VCaP (cell line): Measurements from ENCODE around the gene IGSF9B.

ENCODE experiments used
- H3K27ac ChIP-seq: fragments of 450-650 bp; 2 replicates; pipeline ENCODE4 v1.5.1; 2017
- CTCF ChIP-seq: fragments of 450-650 bp; conservative IDR thresholded peaks from 2 replicates; pipeline ENCODE4 v1.5.1; 2017; ENCODE audit warnings: mild to moderate bottlenecking, moderate library complexity

The IGSF9B gene

DNA sequence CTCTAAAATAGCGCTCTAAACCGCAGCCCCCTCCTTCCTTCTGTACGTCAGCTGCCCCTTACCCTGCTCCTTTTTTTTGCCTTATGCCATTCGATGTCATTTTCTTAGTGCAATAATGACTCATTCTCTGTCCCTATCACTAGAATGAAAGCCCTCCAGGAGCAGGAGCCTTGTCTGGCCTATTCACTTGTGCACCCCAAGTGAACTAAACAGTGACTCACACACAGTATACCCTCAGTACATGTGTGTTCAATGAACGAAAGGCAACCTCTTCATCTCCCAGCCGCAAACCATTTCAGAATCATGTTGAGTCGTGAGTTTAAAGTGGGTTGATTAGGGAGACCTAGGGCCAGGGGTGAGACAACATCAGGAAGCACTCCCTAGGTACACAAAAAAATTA, 60.7 kb downstream of the IGSF9B start:
- no peak overlapping the region for H3K27ac ChIP-seq
- TF ChIP-seq CTCF: no peak

- no peak overlapping the region for H3K27ac ChIP-seq
- TF ChIP-seq CTCF: no peak
These were observed 61.2 kb downstream of the IGSF9B start for GRCh38 chr11:133895551-133895950.

GRCh38 chr11:133895061-133895479, 61.7 kb downstream of the IGSF9B start:
- TF ChIP-seq CTCF: no peak
- H3K27ac ChIP-seq: no peak overlapping the region

DNA sequence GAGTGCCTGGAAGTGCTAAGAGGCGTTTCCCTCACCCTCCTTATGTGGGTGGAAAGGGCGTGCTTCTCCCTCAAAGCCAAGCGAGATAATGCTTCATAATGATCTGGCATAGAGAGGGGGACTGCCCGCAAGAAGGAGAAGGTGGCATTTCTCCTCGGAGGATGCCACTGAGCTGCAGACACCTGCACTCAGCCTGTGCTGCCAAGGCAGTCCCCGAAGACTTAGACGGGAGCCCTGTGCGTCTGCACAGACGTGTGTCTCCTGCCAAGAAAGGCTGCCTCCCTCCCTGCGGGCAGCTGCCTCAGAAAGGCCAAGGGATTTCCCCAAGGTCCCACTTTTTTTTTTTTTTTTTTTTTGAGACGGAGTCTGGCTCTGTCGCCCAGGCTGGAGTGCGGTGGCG, 63.4 kb downstream of the IGSF9B start:
- TF ChIP-seq CTCF: no peak
- H3K27ac ChIP-seq: no peak overlapping the region

DNA sequence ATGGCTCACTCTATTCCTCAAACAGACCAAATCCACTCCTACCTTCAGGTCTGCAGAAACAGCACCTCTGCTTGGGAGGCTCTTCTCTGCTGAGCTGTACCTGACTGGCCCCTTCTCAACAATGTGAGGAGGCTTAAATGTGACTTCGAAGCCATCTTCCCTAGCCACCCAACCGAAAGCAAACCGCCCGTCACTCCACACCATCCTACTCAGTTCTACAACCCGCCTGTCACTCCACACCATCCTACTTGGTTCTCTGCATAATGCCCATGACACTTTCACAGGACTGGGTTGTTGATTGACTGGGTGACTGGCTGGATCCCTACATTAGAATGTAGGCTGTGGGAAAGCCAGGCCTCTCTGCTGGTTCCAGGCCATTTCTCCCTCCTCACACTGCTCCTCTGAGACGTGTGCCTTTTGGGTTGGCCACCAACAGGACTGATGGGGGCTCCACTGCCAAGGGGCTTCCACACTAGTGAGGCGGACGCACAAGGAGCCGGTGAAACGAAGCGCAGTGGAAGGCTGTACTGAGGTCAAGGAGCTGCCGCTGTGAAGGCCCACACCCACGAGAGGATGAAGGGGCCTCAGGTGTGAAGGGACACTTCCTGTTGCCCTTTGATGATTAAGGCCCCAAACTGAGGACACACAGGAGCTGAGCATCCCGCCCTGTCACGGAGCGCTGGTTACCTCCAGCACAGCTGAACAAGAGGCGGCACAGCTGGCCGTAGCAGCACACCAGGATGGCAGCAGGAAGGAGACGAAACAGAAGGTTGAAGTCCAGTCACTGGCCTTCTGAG, 64.0 kb downstream of the IGSF9B start:
- TF ChIP-seq CTCF: no peak
- H3K27ac ChIP-seq: no peak overlapping the region

GRCh38 chr11:133892126-133892525, 64.6 kb downstream of the IGSF9B start:
- TF ChIP-seq CTCF: no peak

GRCh38 chr11:133889893-133890292, 66.9 kb downstream of the IGSF9B start:
- no peak overlapping the region for H3K27ac ChIP-seq

More at GRCh38 chr11:133892126-133892525, 64.6 kb downstream of the IGSF9B start:
- no peak overlapping the region for H3K27ac ChIP-seq

More at GRCh38 chr11:133889893-133890292, 66.9 kb downstream of the IGSF9B start:
- no peak for TF ChIP-seq CTCF
